Osteocyte (in vitro differentiated cells): ENCODE measurements around the gene ST8SIA2. TPM values are rescaled to one million over a fixed set of nuclear protein-coding genes. Genes with fewer than 3 reads are reported as not detected.

Experiments
- DNase-seq: peaks from one replicate; pipeline ENCODE4 v3.0.0; 2021; ENCODE audit warnings: mixed read lengths; ENCODE audit not compliant: unreplicated experiment; ENCODE audit errors: extremely low spot score
- H3K27ac Mint-ChIP-seq: one replicate; pipeline ENCODE4 v1.8.0; 2021; ENCODE audit warnings: mild to moderate bottlenecking, mixed read lengths; ENCODE audit not compliant: unreplicated experiment
- H3K27me3 Mint-ChIP-seq: one replicate; pipeline ENCODE4 v1.8.0; 2021; ENCODE audit warnings: mixed read lengths; ENCODE audit not compliant: unreplicated experiment
- H3K36me3 Mint-ChIP-seq: one replicate; pipeline ENCODE4 v1.8.0; 2021; ENCODE audit warnings: mixed read lengths; ENCODE audit not compliant: unreplicated experiment
- H3K4me1 Mint-ChIP-seq: one replicate; pipeline ENCODE4 v1.8.0; 2021; ENCODE audit warnings: mixed read lengths; ENCODE audit not compliant: unreplicated experiment
- H3K4me3 Mint-ChIP-seq: one replicate; pipeline ENCODE4 v1.8.0; 2021; ENCODE audit warnings: mild to moderate bottlenecking, moderate library complexity, mixed read lengths; ENCODE audit not compliant: unreplicated experiment
- H3K9me3 Mint-ChIP-seq: one replicate; pipeline ENCODE4 v1.8.0; 2021; ENCODE audit warnings: mixed read lengths; ENCODE audit not compliant: unreplicated experiment
- total RNA-seq: library from RNA; stranded (reverse); gene quantifications from 2 replicates; pipeline ENCODE4 v1.2.1, GENCODE V29; 2021
- TF ChIP-seq, protein P1 (sequence below): fragments of 200-600 bp; sonication (generic); IDR thresholded peaks from 2 replicates; pipeline ENCODE4 v1.5.0; 2021; ENCODE audit warnings: antibody characterized with exemption, mild to moderate bottlenecking, moderate library complexity

The ST8SIA2 gene
- total RNA-seq, 1 donor from 2014 or later, result 2.1 TPM

- no peak for DNase-seq
- H3K4me1 Mint-ChIP-seq, result peaks cover 16% of the 10 kb centered on the region
- TF ChIP-seq, protein P1, sequence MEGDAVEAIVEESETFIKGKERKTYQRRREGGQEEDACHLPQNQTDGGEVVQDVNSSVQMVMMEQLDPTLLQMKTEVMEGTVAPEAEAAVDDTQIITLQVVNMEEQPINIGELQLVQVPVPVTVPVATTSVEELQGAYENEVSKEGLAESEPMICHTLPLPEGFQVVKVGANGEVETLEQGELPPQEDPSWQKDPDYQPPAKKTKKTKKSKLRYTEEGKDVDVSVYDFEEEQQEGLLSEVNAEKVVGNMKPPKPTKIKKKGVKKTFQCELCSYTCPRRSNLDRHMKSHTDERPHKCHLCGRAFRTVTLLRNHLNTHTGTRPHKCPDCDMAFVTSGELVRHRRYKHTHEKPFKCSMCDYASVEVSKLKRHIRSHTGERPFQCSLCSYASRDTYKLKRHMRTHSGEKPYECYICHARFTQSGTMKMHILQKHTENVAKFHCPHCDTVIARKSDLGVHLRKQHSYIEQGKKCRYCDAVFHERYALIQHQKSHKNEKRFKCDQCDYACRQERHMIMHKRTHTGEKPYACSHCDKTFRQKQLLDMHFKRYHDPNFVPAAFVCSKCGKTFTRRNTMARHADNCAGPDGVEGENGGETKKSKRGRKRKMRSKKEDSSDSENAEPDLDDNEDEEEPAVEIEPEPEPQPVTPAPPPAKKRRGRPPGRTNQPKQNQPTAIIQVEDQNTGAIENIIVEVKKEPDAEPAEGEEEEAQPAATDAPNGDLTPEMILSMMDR, result no peak
- H3K36me3 Mint-ChIP-seq, result no peaks in the 10 kb centered on the region
- H3K9me3 Mint-ChIP-seq, result no peaks in the 10 kb centered on the region
- no peak overlapping the region for H3K27ac Mint-ChIP-seq
- no peaks in the 10 kb centered on the region for H3K27me3 Mint-ChIP-seq
- H3K4me3 Mint-ChIP-seq, result no peak overlapping the region
These were observed 32.0 kb downstream of the ST8SIA2 start for GRCh38 chr15:92425578-92426225.

DNA sequence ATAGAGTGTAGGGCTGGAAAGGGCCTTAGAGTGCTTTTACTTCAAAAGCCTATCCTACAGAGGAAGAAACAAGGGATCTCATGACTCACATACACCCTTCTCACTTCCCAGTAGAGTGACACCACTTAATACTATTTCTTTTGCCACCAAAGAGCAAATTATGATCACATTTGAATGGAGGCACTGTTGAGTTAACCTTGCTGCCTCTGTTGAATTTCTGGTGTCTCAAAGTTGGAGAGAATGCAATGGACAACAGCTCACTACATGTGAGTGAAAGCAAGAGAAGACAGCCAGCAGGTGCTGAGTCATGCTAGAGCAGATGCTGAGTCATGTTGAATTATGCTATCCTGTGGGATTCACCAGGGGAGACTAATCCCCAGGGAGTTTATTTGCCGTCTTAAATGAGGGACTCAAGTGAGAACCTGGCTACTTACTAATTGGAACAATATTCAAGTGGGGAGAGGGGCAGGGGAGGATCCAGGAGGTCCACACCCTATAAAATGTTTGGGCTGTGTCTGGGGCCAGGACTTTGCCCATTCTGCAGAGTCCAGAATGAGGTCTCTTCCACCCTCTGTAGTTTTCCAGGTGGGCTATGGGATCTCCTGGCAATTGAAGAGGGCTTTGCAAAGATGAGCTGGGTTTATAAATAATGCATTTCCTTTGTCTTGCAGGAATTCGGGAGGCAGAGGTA, 35.8 kb downstream of the ST8SIA2 start:
- TF ChIP-seq, protein P1, result no peak
- no peak for DNase-seq
- H3K4me3 Mint-ChIP-seq, result no peak overlapping the region
- peaks cover 5% of the 10 kb centered on the region for H3K4me1 Mint-ChIP-seq
- H3K9me3 Mint-ChIP-seq, result no peaks in the 10 kb centered on the region
- no peaks in the 10 kb centered on the region for H3K27me3 Mint-ChIP-seq
- peak overlapping the region; percentile 7 for H3K27ac Mint-ChIP-seq
- no peaks in the 10 kb centered on the region for H3K36me3 Mint-ChIP-seq

GRCh38 chr15:92430069-92430440, 36.4 kb downstream of the ST8SIA2 start:
- Mint-ChIP-seq H3K9me3 (no peaks in the 10 kb centered on the region), H3K27ac (no peak overlapping the region), H3K4me1 (peaks cover 5% of the 10 kb centered on the region), H3K36me3 (no peaks in the 10 kb centered on the region), H3K4me3 (no peak overlapping the region), H3K27me3 (no peaks in the 10 kb centered on the region)
- TF ChIP-seq, protein P1, result no peak
- DNase-seq, result no peak

- no peaks in the 10 kb centered on the region for H3K4me1 Mint-ChIP-seq
- no peak overlapping the region for H3K27ac Mint-ChIP-seq
- no peak for DNase-seq
- H3K9me3 Mint-ChIP-seq, result no peaks in the 10 kb centered on the region
- no peaks in the 10 kb centered on the region for H3K27me3 Mint-ChIP-seq
- no peak overlapping the region for H3K4me3 Mint-ChIP-seq
- no peaks in the 10 kb centered on the region for H3K36me3 Mint-ChIP-seq
- TF ChIP-seq, protein P1, result no peak
These were observed 41.5 kb downstream of the ST8SIA2 start for GRCh38 chr15:92435145-92435544.

- no peak for DNase-seq
- no peaks in the 10 kb centered on the region for H3K36me3 Mint-ChIP-seq
- no peaks in the 10 kb centered on the region for H3K4me1 Mint-ChIP-seq
These were observed 44.8 kb downstream of the ST8SIA2 start for GRCh38 chr15:92438471-92438870.

More at GRCh38 chr15:92438471-92438870, 44.8 kb downstream of the ST8SIA2 start:
- no peak overlapping the region for H3K4me3 Mint-ChIP-seq
- H3K9me3 Mint-ChIP-seq, result no peaks in the 10 kb centered on the region
- no peaks in the 10 kb centered on the region for H3K27me3 Mint-ChIP-seq
- TF ChIP-seq, protein P1, result no peak
- H3K27ac Mint-ChIP-seq, result no peak overlapping the region
